Activated CD4-positive, CD25-positive, alpha-beta regulatory T cell treated with anti-CD3 and anti-CD28 coated beads, Interleukin-2, amount 50 U/mL, for 16 hours (primary cell): ENCODE measurements around the gene TLR7.

Experiments
- DNase-seq: peaks from one replicate; pipeline ENCODE4 v3.0.0-alpha.2; 2020; ENCODE audit warnings: low read depth, low spot score

TLR7 gene

DNA sequence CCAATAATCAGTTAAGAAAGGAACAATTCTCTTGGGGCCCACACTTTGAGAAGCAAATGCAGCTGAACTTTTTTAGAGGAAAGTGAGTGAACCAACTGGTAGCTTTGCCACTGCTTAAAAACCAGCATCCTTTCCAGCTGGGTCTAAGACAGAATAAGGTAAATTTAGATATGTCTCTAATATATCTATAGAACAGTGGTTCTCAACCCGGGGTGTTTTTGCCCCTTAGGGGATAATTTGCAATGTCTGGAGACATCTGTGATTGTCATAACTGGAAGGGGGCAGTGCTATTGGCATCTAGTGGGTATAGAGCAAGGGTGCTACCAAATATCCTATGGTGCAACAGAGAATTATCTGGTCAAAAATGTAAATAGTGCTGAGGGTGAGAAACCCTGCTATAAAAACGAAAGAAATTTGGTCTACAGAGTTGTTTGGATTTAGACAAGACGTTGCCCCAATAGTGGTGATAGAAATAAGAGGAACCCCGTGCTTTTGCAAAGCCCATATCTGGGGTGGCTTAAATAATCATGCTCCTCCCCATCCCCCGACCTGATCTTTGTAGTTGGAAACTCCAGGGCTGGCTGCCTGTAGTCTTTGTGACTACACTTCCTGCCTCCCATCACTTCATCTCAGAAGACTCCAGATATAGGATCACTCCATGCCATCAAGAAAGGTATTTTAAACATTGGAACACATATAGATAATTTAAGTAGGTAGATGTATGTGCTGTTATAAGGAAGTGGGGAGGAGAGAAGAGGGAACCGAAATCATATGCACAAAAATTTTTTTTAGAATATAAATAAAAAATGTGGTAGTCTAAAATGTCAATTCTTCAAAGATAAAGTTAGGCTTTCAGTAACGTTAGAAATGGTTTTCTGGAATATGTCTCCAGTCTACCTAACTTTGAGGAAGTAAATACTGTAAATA, at the start of gene TLR7:
TLR7 (plus strand) TSS at position 622 of the 927 bp plus-strand sequence. CDS start 507 bp downstream, outside the sequence.
- DNase-seq, result no peak

- DNase-seq, result no peak
These were observed 49.3 kb upstream of the TLR7 start for GRCh38 chrX:12817528-12817927.

DNA sequence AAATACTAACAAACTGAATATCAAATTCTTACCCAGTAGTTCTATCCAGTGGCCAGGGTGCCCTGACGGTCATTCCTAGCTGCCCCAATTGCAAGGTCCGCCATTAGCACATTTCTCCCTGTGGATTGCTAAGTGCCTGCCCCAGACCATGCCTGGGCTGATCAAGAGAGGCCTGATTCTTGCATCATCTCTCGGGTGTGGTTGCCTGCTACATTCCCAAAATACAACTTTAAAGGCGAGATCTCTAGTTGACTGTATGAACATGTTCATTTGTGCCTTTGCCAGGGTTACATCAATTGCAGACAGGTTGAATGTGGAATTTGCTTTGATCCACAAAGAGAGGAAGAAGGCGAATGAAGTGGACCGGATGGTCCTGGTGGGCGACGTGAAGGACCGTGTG, 47.6 kb upstream of the TLR7 start:
- DNase-seq, result no peak

- DNase-seq, result no peak
These were observed 46.1 kb upstream of the TLR7 start for GRCh38 chrX:12820737-12821136.

GRCh38 chrX:12824944-12825343, 41.9 kb upstream of the TLR7 start:
- DNase-seq, result no peak

DNA sequence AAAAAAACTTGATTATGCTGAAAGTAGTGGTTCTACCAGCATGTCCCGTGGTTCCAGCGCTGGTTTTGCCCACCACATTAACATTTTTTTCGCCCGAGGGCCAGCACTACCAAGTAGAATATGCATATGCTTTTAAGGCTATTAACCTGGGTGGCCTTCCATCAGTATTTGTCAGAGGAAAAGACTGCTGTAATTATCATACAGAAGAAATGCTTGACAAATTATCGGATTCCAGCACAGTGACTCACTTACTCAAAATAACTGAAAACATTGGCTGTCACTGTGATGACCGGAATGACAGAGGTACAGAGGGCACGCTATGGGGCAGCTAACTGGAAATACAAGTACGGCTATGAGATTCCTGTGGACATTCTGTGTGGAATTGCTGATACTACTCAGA, 41.1 kb upstream of the TLR7 start:
- no peak for DNase-seq

DNA sequence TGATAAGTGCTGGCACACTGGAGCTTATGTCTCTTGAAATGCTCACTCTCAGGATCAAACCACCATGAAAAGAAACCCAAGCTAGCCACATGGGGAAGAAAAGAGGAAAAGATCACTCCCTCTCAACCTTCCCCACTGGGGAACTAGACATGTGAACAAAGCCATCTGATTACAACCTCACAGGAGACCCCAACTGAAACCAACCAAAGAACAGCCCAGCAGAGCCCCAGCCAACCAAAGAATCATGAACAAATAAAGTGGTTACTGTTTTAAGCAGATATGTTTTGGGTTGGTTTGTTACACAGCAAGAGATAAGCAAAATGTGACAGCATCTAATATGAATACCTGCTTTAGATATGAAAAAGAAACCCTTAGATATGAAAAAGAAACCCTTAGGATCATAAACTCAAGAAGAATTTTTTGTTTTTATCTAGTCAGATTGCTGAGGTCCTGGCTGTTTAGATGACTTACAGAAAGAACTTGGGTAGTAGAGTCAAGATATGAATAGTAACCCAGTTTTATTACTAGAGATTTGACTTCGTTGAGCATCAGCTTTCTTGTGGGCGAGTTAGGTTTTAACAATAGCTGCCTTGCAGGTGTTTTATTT, 23.7 kb upstream of the TLR7 start:
- no peak for DNase-seq

GRCh38 chrX:12843668-12844279, 23.1 kb upstream of the TLR7 start:
- no peak for DNase-seq

DNA sequence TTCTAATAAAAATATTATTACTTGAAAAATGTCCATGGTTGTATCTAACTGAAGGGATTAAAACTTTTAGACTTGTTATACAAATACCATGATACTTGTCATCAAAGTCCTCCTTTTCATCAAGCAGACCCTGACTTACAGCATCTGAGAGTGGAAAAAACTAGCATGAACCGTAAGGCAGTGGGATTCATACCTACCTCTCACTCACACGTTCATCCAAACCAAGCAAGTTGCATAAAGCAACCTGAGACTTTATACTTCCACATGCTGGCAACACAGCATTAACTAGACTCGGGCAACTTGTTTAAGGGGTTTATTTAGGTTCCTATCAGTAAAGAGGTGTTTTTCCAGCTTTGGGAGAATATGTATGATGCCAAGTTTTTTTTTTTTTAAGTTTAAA, 22.6 kb upstream of the TLR7 start:
- no peak for DNase-seq

- DNase-seq, result no peak
These were observed 1.5 kb upstream of the TLR7 start for GRCh38 chrX:12865359-12865758.

- no peak for DNase-seq
These were observed 813 bp downstream of the TLR7 start for GRCh38 chrX:12867685-12868084.

DNA sequence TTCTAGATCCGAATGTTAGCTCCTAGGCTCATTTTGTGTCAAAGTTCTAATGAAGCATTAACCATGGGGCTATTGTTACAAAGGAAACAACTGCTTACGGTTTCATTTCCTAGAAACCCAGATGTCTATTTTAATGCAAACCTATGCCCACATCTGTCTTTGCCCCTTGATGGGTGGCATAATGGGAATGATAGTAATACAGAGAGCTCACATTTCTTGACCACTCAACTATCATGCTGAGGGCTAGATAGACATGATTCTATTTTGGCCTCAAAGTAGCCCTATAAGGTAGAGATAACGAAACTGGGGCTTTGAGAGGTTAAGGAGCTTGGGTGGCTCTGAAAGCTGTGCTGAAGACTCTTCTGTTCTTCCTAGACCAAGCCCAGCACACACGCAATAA, 1.9 kb downstream of the TLR7 start:
- no peak for DNase-seq

- DNase-seq, result no peak
These were observed 4.4 kb downstream of the TLR7 start for GRCh38 chrX:12871257-12871656.

- DNase-seq, result no peak
These were observed 5.9 kb downstream of the TLR7 start for GRCh38 chrX:12872741-12873140.

- no peak for DNase-seq
These were observed 7.7 kb downstream of the TLR7 start for GRCh38 chrX:12874581-12874980.

DNA sequence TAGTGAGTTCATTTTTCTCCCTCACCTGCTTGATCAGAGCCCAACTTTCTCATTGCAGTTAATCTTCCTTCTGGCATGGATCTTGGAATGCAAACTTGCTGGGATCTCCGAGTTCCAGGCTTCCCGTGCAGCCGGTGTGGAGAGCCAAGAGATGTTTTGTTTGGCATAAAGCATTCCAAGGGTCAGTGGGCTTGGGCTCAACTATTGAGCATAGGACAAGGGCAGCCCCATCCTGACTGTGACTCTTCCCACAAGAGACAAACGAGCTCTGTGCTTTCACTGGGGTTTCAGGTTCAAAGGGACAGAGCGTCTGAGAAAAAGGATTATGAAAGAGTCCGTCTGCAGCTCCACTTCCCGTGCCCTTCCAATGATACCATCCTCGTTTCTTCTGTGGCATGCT, 10.5 kb downstream of the TLR7 start:
- DNase-seq, result no peak

- no peak for DNase-seq
These were observed 11.7 kb downstream of the TLR7 start for GRCh38 chrX:12878536-12878935.

DNA sequence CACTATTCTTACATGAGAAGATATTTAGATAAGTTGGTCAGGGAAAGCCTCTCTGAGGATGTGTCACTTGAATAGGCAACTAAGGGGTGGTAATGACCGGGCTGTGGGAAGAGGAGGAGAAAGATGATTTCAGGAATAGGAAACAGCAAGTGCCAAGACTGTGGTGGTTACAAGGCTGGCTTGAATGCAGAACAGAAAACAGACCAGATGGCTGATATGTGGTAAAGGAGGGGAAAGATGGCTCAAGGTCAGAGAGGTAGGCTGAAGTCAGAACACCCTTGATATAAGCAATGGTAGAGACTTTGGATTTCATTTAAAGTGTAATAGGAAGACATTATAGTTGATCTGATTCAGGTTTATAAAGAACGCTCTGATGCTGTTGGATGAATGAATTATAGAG, 15.0 kb downstream of the TLR7 start:
- no peak for DNase-seq

GRCh38 chrX:12885508-12885907, 18.6 kb downstream of the TLR7 start:
- no peak for DNase-seq

DNA sequence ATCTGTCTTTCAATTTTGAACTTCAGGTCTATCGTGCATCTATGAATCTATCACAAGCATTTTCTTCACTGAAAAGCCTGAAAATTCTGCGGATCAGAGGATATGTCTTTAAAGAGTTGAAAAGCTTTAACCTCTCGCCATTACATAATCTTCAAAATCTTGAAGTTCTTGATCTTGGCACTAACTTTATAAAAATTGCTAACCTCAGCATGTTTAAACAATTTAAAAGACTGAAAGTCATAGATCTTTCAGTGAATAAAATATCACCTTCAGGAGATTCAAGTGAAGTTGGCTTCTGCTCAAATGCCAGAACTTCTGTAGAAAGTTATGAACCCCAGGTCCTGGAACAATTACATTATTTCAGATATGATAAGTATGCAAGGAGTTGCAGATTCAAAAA, 19.7 kb downstream of the TLR7 start:
- no peak for DNase-seq

DNA sequence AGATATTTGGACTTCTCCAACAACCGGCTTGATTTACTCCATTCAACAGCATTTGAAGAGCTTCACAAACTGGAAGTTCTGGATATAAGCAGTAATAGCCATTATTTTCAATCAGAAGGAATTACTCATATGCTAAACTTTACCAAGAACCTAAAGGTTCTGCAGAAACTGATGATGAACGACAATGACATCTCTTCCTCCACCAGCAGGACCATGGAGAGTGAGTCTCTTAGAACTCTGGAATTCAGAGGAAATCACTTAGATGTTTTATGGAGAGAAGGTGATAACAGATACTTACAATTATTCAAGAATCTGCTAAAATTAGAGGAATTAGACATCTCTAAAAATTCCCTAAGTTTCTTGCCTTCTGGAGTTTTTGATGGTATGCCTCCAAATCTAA, 20.3 kb downstream of the TLR7 start:
- DNase-seq, result no peak

DNA sequence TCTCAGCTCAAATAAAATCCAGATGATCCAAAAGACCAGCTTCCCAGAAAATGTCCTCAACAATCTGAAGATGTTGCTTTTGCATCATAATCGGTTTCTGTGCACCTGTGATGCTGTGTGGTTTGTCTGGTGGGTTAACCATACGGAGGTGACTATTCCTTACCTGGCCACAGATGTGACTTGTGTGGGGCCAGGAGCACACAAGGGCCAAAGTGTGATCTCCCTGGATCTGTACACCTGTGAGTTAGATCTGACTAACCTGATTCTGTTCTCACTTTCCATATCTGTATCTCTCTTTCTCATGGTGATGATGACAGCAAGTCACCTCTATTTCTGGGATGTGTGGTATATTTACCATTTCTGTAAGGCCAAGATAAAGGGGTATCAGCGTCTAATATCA, 20.9 kb downstream of the TLR7 start:
- no peak for DNase-seq

DNA sequence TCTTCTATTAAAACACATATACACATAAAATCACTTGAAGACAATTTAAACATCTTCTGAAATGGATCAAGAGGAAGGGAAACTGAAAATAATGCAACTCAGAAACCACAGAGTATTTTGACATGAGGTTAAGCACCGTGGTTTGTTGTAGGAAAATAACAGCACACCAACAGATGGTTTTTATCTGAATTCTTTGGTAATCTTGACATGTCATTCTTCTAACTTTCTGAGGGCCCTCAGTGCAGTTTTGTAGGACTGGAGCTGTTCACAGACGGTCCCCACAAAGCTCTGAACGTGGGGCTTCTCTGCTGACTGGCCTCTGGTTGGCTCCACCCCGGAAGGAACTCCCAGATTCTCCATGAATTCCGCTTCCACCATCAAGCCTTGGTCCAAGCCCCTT, 23.6 kb downstream of the TLR7 start:
- DNase-seq, result no peak
